ENCODE results near the gene BOC. TPM values are rescaled to one million over a fixed set of nuclear protein-coding genes. Genes with fewer than 3 reads are reported as not detected.
A peak's percentile ranks its signal among the peaks of the same experiment; 100 is the strongest.

Gene BOC
- total and polyA plus RNA-seq, 2 experiments from 2014 or later, result 18.4 to 21.6 TPM

GRCh38 chr3:113223475-113224281, 12.3 kb downstream of the BOC start:
- Histone ChIP-seq H3K9me2 (ENCODE audit: insufficient read depth) (no peaks in the 10 kb centered on the region), H3K36me3 (ENCODE audit: low read depth) (no peaks in the 10 kb centered on the region), H3F3A (ENCODE audit: insufficient read depth) (no peaks in the 10 kb centered on the region), H3K79me2 (ENCODE audit: insufficient read depth) (peaks cover 34% of the 10 kb centered on the region), H3K4me2 (ENCODE audit: unreplicated experiment) (peak overlapping the region; percentile 3), H3K9me3 (ENCODE audit: low read depth) (no peaks in the 10 kb centered on the region), H3K9ac (no peak overlapping the region), H3K27ac (no peak overlapping the region), H3K27me3 (replicated peaks; ENCODE audit: insufficient read depth) (no peaks in the 10 kb centered on the region), H3K4me1 (ENCODE audit: insufficient read depth) (peaks cover 16% of the 10 kb centered on the region), H4K20me1 (ENCODE audit: insufficient read depth) (no peaks in the 10 kb centered on the region), H3K4me3 (no peak overlapping the region), H2AFZ (no peak overlapping the region)
- in situ Hi-C loops (cut with MboI), result no loop called here
- WGBS, 2 experiments (ENCODE audit: low coverage in 1 of 2, low lambda C conversion rate in 2 of 2, missing lambda C conversion rate in 2 of 2), result 61% methylated on average over 18 of the region's 18 CpGs
- no peak for TF ChIP-seq EZH2 (IDR thresholded peaks at IDR 0.05; ENCODE audit: insufficient read depth, poor library complexity, severe bottlenecking)
- no peak for TF ChIP-seq EZH2phosphoT487 (IDR thresholded peaks at IDR 0.05; ENCODE audit: insufficient read depth, low read depth)
- DNase-seq, result no peak

GRCh38 chr3:113225286-113225685, 13.9 kb downstream of the BOC start:
- Histone ChIP-seq H3K4me1 (ENCODE audit: insufficient read depth) (peaks cover 17% of the 10 kb centered on the region), H3K9me2 (ENCODE audit: insufficient read depth) (no peaks in the 10 kb centered on the region), H2AFZ (no peak overlapping the region), H3K36me3 (ENCODE audit: low read depth) (no peaks in the 10 kb centered on the region), H3K79me2 (ENCODE audit: insufficient read depth) (peaks cover 40% of the 10 kb centered on the region), H3K4me2 (ENCODE audit: unreplicated experiment) (no peak overlapping the region), H3K9me3 (ENCODE audit: low read depth) (no peaks in the 10 kb centered on the region), H3F3A (ENCODE audit: insufficient read depth) (peaks cover 6% of the 10 kb centered on the region), H3K9ac (no peak overlapping the region), H4K20me1 (ENCODE audit: insufficient read depth) (no peaks in the 10 kb centered on the region), H3K27ac (no peak overlapping the region), H3K27me3 (replicated peaks; ENCODE audit: insufficient read depth) (no peaks in the 10 kb centered on the region), H3K4me3 (no peak overlapping the region)
- no peak for TF ChIP-seq EZH2 (IDR thresholded peaks at IDR 0.05; ENCODE audit: insufficient read depth, poor library complexity, severe bottlenecking)
- TF ChIP-seq EZH2phosphoT487 (IDR thresholded peaks at IDR 0.05; ENCODE audit: insufficient read depth, low read depth), result no peak
- in situ Hi-C loops (cut with MboI), result no loop called here
- no peak for DNase-seq
- WGBS, 2 experiments (ENCODE audit: low coverage in 1 of 2, low lambda C conversion rate in 2 of 2, missing lambda C conversion rate in 2 of 2), result 72 to 82% methylated on average over 2 of the region's 2 CpGs

- Histone ChIP-seq H3K79me2 (ENCODE audit: insufficient read depth) (peaks cover 30% of the 10 kb centered on the region), H3K9ac (no peak overlapping the region), H2AFZ (no peak overlapping the region), H3K4me3 (no peak overlapping the region), H3K27me3 (replicated peaks; ENCODE audit: insufficient read depth) (no peaks in the 10 kb centered on the region), H3K27ac (no peak overlapping the region), H3K4me1 (ENCODE audit: insufficient read depth) (peaks cover 28% of the 10 kb centered on the region), H3K4me2 (ENCODE audit: unreplicated experiment) (no peak overlapping the region), H3K9me3 (ENCODE audit: low read depth) (no peaks in the 10 kb centered on the region), H3K9me2 (ENCODE audit: insufficient read depth) (no peaks in the 10 kb centered on the region), H4K20me1 (ENCODE audit: insufficient read depth) (no peaks in the 10 kb centered on the region), H3K36me3 (ENCODE audit: low read depth) (no peaks in the 10 kb centered on the region), H3F3A (ENCODE audit: insufficient read depth) (peaks cover 18% of the 10 kb centered on the region)
- no peak for DNase-seq
- TF ChIP-seq EZH2phosphoT487 (IDR thresholded peaks at IDR 0.05; ENCODE audit: insufficient read depth, low read depth) (no peak), EZH2 (IDR thresholded peaks at IDR 0.05; ENCODE audit: insufficient read depth, poor library complexity, severe bottlenecking) (no peak)
- 96 to 100% methylated on average over 3 of the region's 3 CpGs for WGBS, 2 experiments (ENCODE audit: low coverage in 1 of 2, low lambda C conversion rate in 2 of 2, missing lambda C conversion rate in 2 of 2)
- in situ Hi-C loops (cut with MboI), result no loop called here
Observed at GRCh38 chr3:113226491-113226890, 15.1 kb downstream of the BOC start.

GRCh38 chr3:113227146-113227545, 15.8 kb downstream of the BOC start:
- Histone ChIP-seq H3K4me3 (no peak overlapping the region), H3K9me3 (ENCODE audit: low read depth) (no peaks in the 10 kb centered on the region), H3F3A (ENCODE audit: insufficient read depth) (peaks cover 25% of the 10 kb centered on the region), H3K27me3 (replicated peaks; ENCODE audit: insufficient read depth) (no peaks in the 10 kb centered on the region), H3K79me2 (ENCODE audit: insufficient read depth) (peaks cover 28% of the 10 kb centered on the region), H3K4me1 (ENCODE audit: insufficient read depth) (peaks cover 30% of the 10 kb centered on the region), H3K36me3 (ENCODE audit: low read depth) (no peaks in the 10 kb centered on the region), H3K4me2 (ENCODE audit: unreplicated experiment) (no peak overlapping the region), H3K9me2 (ENCODE audit: insufficient read depth) (no peaks in the 10 kb centered on the region), H4K20me1 (ENCODE audit: insufficient read depth) (no peaks in the 10 kb centered on the region), H2AFZ (no peak overlapping the region), H3K27ac (no peak overlapping the region), H3K9ac (no peak overlapping the region)
- 100% methylated on average over 1 of the region's 1 CpG for WGBS, 2 experiments (ENCODE audit: low coverage in 1 of 2, low lambda C conversion rate in 2 of 2, missing lambda C conversion rate in 2 of 2)
- in situ Hi-C loops (cut with MboI), result no loop called here
- no peak for TF ChIP-seq EZH2 (IDR thresholded peaks at IDR 0.05; ENCODE audit: insufficient read depth, poor library complexity, severe bottlenecking)
- TF ChIP-seq EZH2phosphoT487 (IDR thresholded peaks at IDR 0.05; ENCODE audit: insufficient read depth, low read depth), result no peak
- no peak for DNase-seq
